Breast epithelium (tissue), 4 donors: ENCODE results near the gene UPP1. TPM values are rescaled to one million over a fixed set of nuclear protein-coding genes. Genes with fewer than 3 reads are reported as not detected.
"Not testable (repeated sequence)": the region's sequence is repeated elsewhere in the genome, so short reads cannot be mapped to it uniquely, and the experiment has no call there.

ENCODE experiments used
- DNase-seq, 2 donors: peaks; one replicate each; pipeline ENCODE4 v3.0.0-alpha.2; 2019; ENCODE audit warnings: low spot score in 2 of 2
- H3K27ac ChIP-seq, 2 donors: fragments of 200-600 bp; sonication (generic) in 1 of 2; one replicate each; pipeline ENCODE4 v1.5.1; 2016 to 2019; ENCODE audit warnings: mild to moderate bottlenecking in 1 of 2
- H3K27me3 ChIP-seq, 2 donors: fragments of 200-600 bp; sonication (generic) in 1 of 2; one replicate each; pipeline versions ENCODE4 v1.5.1 to v1.6.0; 2017 to 2019; ENCODE audit warnings: control low read depth in 1 of 2, mild to moderate bottlenecking in 1 of 2
- H3K36me3 ChIP-seq: fragments of 200-600 bp; one replicate; pipeline ENCODE4 v1.5.1; 2019
- H3K4me1 ChIP-seq, 2 donors: fragments of 200-600 bp; sonication (generic); one replicate each; pipeline ENCODE4 v1.5.1; 2016 to 2019; ENCODE audit warnings: control low read depth in 1 of 2
- H3K4me3 ChIP-seq, 3 donors: fragments of 200-600 bp; sonication (generic); 1 replicate in 2 of 3; 2 replicates in 1 of 3; pipeline ENCODE4 v1.5.1; 2016 to 2019; ENCODE audit warnings: mild to moderate bottlenecking in 3 of 3, moderate library complexity in 2 of 3
- H3K9me3 ChIP-seq, 2 donors: fragments of 200-600 bp; sonication (generic) in 1 of 2; one replicate each; pipeline ENCODE4 v1.5.1; 2016 to 2019; ENCODE audit warnings: control low read depth in 1 of 2
- CTCF ChIP-seq, 3 donors: fragments of 450-650 bp; IDR thresholded peaks; one replicate each; pipeline ENCODE4 v1.5.1; 2016 to 2017; ENCODE audit warnings: antibody characterized with exemption in 3 of 3, mild to moderate bottlenecking in 3 of 3, moderate library complexity in 3 of 3
- POLR2A ChIP-seq: fragments of 450-650 bp; IDR thresholded peaks from one replicate; pipeline ENCODE4 v1.6.1; 2016; ENCODE audit warnings: antibody characterized with exemption, mild to moderate bottlenecking, moderate library complexity
- POLR2AphosphoS5 ChIP-seq, 3 donors: sonication (generic); formaldehyde crosslinking; IDR thresholded peaks; one replicate each; pipeline ENCODE4 v1.6.1; 2017; ENCODE audit warnings: antibody characterized with exemption in 3 of 3
- intact Hi-C: fragments of 100-400 bp; cut with DNase I; formaldehyde crosslinking; loops from one replicate; pipeline ENCODE4 v1.15.1; 2023; ENCODE audit warnings: low total_unique reads
- total RNA-seq, 3 donors: library from RNA; depleted of rRNA; stranded (reverse); fragments of >200 nt; gene quantifications; one replicate each; pipeline ENCODE4 v1.1.0, GENCODE V29; 2016

The UPP1 gene
- total RNA-seq, 3 donors from 2014 or later: 11.1 to 32.1 (median 19.5) TPM

GRCh38 chr7:48147078-48147591, 58.1 kb downstream of the UPP1 start:
- Histone ChIP-seq H3K36me3 (no peaks in the 10 kb centered on the region), H3K4me1 (no peaks in the 10 kb centered on the region), H3K9me3 (no peaks in the 10 kb centered on the region), H3K27me3 (no peaks in the 10 kb centered on the region), H3K27ac (no peak overlapping the region), H3K4me3 (no peak overlapping the region)
- DNase-seq: no peak
- TF ChIP-seq POLR2AphosphoS5 (IDR thresholded peaks at IDR 0.05) (no peak), CTCF (IDR thresholded peaks at IDR 0.05) (no peak), POLR2A (no peak)
- intact Hi-C loops: no loop called here

- H3K4me3 ChIP-seq, H3K27me3 ChIP-seq, H3K4me1 ChIP-seq, intact Hi-C loops, H3K9me3 ChIP-seq, DNase-seq, H3K27ac ChIP-seq, H3K36me3 ChIP-seq: not testable (repeated sequence)
Observed at GRCh38 chr7:48147690-48148089, 58.6 kb downstream of the UPP1 start.

GRCh38 chr7:48148311-48148710, 59.2 kb downstream of the UPP1 start:
- intact Hi-C loops: no loop called here
- no peaks in the 10 kb centered on the region for H3K4me1 ChIP-seq
- no peaks in the 10 kb centered on the region for H3K27me3 ChIP-seq
- no peak overlapping the region for H3K4me3 ChIP-seq
- H3K9me3 ChIP-seq: peaks cover 0 to 4% of the 10 kb centered on the region in 2 donors
- TF ChIP-seq CTCF (IDR thresholded peaks at IDR 0.05) (no peak), POLR2AphosphoS5 (IDR thresholded peaks at IDR 0.05) (no peak), POLR2A (no peak)
- no peaks in the 10 kb centered on the region for H3K36me3 ChIP-seq
- no peak for DNase-seq
- H3K27ac ChIP-seq: no peak overlapping the region

- intact Hi-C loops: no loop called here
- TF ChIP-seq CTCF (IDR thresholded peaks at IDR 0.05) (no peak), POLR2AphosphoS5 (IDR thresholded peaks at IDR 0.05) (no peak), POLR2A (no peak)
- peaks cover 0 to 4% of the 10 kb centered on the region in 2 donors for H3K9me3 ChIP-seq
Observed at GRCh38 chr7:48149058-48149457, 60.0 kb downstream of the UPP1 start.

GRCh38 chr7:48150086-48150485, 61.0 kb downstream of the UPP1 start:
- Histone ChIP-seq H3K4me3 (no peak overlapping the region), H3K4me1 (no peaks in the 10 kb centered on the region), H3K27ac (no peak overlapping the region), H3K9me3 (peaks cover 0 to 4% of the 10 kb centered on the region in 2 donors), H3K36me3 (no peaks in the 10 kb centered on the region), H3K27me3 (no peaks in the 10 kb centered on the region)
- TF ChIP-seq POLR2A (no peak), POLR2AphosphoS5 (IDR thresholded peaks at IDR 0.05) (no peak), CTCF (IDR thresholded peaks at IDR 0.05) (no peak)
- no peak for DNase-seq
- intact Hi-C loops: loop anchor here (10.0 kb wide), 1 partner anchor 855 kb away; no protein-coding TSS in a partner anchor

More at GRCh38 chr7:48149058-48149457, 60.0 kb downstream of the UPP1 start:
- no peaks in the 10 kb centered on the region for H3K27me3 ChIP-seq
- H3K4me1 ChIP-seq: no peaks in the 10 kb centered on the region
- H3K4me3 ChIP-seq: no peak overlapping the region
- DNase-seq: no peak
- H3K36me3 ChIP-seq: no peaks in the 10 kb centered on the region
- H3K27ac ChIP-seq: no peak overlapping the region
